ENCODE measurements around the gene CADPS2.

DNA sequence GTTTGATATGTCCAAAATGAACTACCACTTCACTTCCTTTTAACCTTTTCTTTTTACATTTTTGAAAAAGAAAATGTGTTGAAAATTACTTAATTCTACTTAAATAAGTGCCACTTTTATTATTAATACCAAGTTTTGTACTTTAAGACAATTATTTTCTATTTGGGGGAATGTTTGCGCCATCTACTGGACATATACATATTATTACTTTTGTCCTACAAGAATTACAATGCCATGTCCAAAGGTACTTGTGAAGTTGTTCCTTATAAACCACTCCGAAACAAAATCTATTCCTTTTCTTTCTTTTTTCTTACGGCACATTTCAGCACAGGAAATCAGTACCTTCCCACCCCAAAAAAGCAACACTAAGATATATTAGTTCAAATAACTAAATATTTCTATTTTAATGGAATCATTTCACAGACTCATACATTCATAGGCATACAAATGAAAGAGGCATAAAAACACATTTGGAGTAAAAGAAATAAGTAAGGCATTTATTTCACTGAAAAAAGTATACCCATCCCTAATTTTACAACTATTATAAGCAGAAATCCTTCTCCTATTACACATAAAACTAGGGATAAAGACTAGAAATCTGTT lies 357.3 kb downstream of the CADPS2 start:
- TF ChIP-seq HNF4G (IDR thresholded peaks at IDR 0.05) (no peak), HNF4A (conservative IDR thresholded peaks at IDR 0.05) (no peak), JUND (IDR thresholded peaks at IDR 0.05) (no peak), YY1 (IDR thresholded peaks at IDR 0.05) (no peak), ATF3 (IDR thresholded peaks at IDR 0.05) (no peak), REST (IDR thresholded peaks at IDR 0.05) (no peak), FOXA1 (IDR thresholded peaks at IDR 0.05) (no peak), RXRA (IDR thresholded peaks at IDR 0.05) (no peak), SP1 (IDR thresholded peaks at IDR 0.05) (no peak), RAD21 (IDR thresholded peaks at IDR 0.05) (peak; percentile 71 to 80), GABPA (IDR thresholded peaks at IDR 0.05 in 1 of 2, conservative IDR thresholded peaks at IDR 0.05 in 1 of 2) (no peak)
- TF ChIP-seq, protein P1, sequence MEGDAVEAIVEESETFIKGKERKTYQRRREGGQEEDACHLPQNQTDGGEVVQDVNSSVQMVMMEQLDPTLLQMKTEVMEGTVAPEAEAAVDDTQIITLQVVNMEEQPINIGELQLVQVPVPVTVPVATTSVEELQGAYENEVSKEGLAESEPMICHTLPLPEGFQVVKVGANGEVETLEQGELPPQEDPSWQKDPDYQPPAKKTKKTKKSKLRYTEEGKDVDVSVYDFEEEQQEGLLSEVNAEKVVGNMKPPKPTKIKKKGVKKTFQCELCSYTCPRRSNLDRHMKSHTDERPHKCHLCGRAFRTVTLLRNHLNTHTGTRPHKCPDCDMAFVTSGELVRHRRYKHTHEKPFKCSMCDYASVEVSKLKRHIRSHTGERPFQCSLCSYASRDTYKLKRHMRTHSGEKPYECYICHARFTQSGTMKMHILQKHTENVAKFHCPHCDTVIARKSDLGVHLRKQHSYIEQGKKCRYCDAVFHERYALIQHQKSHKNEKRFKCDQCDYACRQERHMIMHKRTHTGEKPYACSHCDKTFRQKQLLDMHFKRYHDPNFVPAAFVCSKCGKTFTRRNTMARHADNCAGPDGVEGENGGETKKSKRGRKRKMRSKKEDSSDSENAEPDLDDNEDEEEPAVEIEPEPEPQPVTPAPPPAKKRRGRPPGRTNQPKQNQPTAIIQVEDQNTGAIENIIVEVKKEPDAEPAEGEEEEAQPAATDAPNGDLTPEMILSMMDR (IDR thresholded peaks at IDR 0.05; ENCODE audit: low read depth, low read length, missing input control): peak; percentile 36
- TF ChIP-seq, protein P2, sequence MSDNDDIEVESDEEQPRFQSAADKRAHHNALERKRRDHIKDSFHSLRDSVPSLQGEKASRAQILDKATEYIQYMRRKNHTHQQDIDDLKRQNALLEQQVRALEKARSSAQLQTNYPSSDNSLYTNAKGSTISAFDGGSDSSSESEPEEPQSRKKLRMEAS (IDR thresholded peaks at IDR 0.05): no peak

All from liver (tissue), 3 donors.